ENCODE results near the gene SCCPDH.
"Not testable (repeated sequence)": the region's sequence is repeated elsewhere in the genome, so short reads cannot be mapped to it uniquely, and the experiment has no call there.

Gene SCCPDH

DNA sequence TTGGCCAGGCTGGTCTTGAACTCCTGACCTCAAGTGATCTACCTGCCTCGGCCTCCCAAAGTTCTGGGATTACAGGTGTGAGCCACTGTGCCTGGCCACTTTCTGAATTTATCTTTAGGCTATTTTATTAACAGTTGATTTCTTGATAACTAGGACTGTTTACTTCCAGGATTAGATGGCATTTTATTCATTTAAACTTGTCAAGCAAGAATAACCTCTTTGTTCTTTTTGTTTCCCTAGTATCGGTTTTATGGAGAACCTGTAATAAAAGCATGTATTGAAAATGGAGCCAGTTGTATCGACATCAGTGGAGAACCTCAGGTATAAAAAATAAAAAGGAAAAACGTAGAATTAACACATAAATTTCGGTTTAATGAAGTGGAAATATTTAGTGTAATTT, 11.5 kb downstream of the SCCPDH start:
- peak overlapping the region; percentile 64 for H3K27ac ChIP-seq

DNA sequence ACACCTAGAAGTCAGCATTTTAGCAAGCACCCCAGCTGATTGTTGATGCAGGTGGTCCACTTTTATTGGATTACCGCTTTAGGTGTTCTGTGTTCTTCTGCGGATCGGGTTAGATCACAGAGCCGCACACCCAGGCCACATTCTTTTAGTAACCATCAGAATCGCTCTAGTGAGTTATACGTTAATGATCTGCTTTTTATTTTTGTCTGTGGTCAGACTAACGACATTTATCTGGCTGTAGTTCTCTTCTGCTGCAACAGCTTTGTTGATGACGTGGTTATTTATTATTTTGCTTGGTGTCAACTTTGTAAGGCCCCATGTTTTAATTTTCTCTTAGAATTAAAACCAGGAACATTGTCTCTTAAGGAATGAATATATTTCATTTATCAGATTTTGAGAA, 18.2 kb downstream of the SCCPDH start:
- TF ChIP-seq, protein P1, sequence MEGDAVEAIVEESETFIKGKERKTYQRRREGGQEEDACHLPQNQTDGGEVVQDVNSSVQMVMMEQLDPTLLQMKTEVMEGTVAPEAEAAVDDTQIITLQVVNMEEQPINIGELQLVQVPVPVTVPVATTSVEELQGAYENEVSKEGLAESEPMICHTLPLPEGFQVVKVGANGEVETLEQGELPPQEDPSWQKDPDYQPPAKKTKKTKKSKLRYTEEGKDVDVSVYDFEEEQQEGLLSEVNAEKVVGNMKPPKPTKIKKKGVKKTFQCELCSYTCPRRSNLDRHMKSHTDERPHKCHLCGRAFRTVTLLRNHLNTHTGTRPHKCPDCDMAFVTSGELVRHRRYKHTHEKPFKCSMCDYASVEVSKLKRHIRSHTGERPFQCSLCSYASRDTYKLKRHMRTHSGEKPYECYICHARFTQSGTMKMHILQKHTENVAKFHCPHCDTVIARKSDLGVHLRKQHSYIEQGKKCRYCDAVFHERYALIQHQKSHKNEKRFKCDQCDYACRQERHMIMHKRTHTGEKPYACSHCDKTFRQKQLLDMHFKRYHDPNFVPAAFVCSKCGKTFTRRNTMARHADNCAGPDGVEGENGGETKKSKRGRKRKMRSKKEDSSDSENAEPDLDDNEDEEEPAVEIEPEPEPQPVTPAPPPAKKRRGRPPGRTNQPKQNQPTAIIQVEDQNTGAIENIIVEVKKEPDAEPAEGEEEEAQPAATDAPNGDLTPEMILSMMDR (conservative IDR thresholded peaks at IDR 0.05): no peak
- TF ChIP-seq ZFX (IDR thresholded peaks at IDR 0.05): no peak
- no peak overlapping the region for H3K27ac ChIP-seq

More for the DNA sequence above, 11.5 kb downstream of the SCCPDH start:
- TF ChIP-seq ZFX (IDR thresholded peaks at IDR 0.05): no peak
- TF ChIP-seq, protein P1 (conservative IDR thresholded peaks at IDR 0.05): no peak

DNA sequence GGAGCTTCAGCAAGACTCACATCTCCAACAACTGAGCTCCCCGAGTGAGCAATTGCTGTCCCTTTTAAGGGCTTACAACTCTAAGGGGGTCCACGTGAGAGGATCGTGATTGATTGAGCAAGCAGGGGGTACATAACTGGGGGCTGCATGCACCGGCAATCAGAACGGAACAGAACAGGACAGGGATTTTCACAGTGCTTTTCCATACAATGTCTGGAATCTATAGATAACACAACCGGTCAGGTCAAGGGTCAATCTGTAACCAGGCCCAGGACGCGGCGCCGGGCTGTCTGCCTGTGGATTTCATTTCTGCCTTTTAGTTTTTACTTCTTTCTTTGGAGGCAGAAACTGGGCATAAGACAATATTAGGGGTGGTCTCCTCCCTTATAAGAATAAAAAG, 21.9 kb downstream of the SCCPDH start:
- not testable (repeated sequence) for H3K27ac ChIP-seq

DNA sequence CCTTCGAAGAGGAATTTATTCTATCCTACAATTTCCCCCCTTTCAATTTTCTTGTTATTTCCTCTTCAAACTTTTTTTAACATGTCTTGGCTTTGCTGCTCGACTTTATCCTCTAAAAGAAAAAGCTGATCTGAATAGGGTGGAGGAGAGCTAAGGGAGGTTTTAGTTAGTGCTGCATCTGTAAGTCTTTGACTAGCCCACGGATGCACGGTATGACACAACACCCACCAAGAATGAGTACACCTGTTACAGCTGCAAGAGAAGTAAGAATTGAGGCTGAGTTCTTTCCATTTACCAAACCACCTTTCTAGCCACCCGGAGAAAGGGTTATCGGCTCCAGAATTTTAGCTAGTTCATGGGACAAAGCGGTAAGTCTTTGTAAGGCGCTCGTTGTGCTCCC, 23.8 kb downstream of the SCCPDH start:
- TF ChIP-seq, protein P1 (conservative IDR thresholded peaks at IDR 0.05): no peak
- no peak overlapping the region for H3K27ac ChIP-seq

DNA sequence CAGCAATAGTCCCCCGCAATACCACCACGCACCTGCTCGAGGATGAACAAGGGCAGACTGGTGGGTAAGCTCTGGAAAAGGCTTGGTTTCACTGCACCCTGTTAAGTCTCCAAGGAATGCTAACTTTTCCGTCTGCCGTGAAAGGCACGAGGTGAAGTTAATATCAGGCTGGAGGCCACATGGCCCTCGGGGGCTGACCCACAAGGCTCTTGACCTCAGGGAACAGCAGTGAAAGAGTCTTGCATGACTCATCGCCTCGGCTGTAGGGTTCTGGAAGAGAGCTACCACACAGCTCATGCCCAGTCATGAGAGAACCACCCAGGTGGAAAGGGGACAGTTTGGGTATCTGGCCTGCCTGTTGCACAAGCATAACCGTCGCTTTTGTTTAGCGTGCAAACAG, 24.7 kb downstream of the SCCPDH start:
- TF ChIP-seq, protein P1 (conservative IDR thresholded peaks at IDR 0.05): no peak
- TF ChIP-seq ZFX (IDR thresholded peaks at IDR 0.05): no peak
- no peak overlapping the region for H3K27ac ChIP-seq

DNA sequence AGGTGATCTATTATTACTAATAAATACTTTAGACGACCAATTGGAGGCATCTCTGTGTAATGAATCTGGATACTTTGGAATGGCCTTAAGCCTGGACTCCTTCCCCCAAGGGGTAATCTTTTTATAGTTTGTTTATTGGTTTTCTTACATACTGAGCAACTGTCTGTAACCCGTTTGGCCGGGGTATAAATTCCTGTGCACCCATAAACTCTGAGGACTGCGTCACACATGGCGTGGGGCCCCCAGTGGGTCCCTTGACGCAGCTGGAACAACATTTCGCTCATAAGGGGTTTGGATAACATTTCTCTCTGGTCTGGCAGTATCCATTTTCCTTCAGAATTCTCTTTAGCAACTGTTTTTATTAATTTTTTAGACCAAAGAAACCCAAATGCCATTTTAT, 26.5 kb downstream of the SCCPDH start:
- no peak overlapping the region for H3K27ac ChIP-seq
- no peak for TF ChIP-seq ZFX (IDR thresholded peaks at IDR 0.05)
- TF ChIP-seq, protein P1 (conservative IDR thresholded peaks at IDR 0.05): no peak

DNA sequence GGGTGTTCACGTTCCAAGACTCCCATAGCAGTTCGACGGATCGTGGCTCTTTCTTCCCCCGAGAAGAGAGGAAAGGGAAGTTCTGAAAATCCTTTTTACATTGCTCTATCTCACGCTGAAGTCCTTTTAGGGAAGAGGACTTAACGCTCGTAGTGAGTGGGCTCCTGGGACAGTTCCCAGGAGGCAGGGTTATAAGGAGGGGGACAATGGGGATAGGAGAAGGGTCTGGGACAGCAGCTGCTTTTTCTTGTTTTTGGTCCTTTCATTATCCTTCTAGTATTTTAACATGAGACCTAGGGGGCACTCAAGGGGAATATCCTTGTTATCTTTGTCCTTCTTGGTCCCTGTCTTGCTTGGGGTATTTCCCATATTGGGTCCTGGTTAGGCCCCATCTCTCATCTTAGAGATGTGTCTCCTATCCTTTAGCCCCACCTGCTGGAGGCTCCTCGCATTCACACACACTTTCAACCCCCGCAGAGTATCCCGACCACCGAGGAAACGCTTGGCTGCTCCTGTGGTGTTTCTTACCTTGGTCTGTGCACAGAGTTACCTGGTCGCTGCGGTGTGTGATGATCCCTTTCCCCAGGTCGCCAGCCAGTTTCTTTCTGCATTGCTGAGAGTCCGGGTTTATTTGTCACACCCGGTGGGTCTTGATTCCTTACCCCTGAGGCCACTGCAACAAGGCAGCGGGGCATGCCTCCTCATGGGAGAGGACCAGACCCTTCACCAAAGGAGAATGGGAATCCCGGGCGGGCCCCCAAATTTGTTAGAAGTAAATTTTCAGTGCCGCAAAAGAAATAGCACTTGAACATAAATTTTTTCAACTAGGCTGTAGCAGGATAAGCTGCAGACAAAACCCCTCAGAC, 29.7 kb downstream of the SCCPDH start:
- H3K27ac ChIP-seq: no peak overlapping the region
- no peak for TF ChIP-seq ZFX (IDR thresholded peaks at IDR 0.05)
- TF ChIP-seq, protein P1 (conservative IDR thresholded peaks at IDR 0.05): peak; percentile 94

DNA sequence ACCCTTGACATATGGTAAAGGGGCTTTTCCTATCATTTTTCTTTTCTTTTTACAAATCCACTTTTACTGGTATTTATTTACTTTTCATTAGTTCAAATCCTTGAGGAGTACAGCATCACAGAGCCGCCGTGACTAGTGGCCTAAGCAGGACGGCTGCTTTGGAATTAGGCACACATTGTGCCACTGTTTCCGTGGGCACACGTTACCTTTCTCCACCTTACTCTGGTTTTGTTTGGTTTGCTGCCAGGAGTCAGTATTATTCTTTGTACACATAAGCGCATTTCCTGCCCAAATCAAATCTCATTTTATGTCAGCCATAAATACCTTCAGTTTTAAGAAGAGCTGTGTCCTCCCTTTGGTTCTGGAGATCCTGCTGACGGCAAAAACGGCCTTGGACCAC, 31.2 kb downstream of the SCCPDH start:
- H3K27ac ChIP-seq: no peak overlapping the region
- TF ChIP-seq ZFX (IDR thresholded peaks at IDR 0.05): no peak
- TF ChIP-seq, protein P1 (conservative IDR thresholded peaks at IDR 0.05): no peak
